SH-SY5Y (cell line): ENCODE measurements around the gene MAP3K5.

Experiments
- GATA2 ChIP-seq: IDR thresholded peaks from 2 replicates; pipeline ENCODE4 v1.6.1; 2011; ENCODE audit warnings: mild to moderate bottlenecking, low read depth, low read length
- GATA3 ChIP-seq: IDR thresholded peaks from 2 replicates; pipeline ENCODE4 v1.6.1; 2011; ENCODE audit warnings: low read depth, mild to moderate bottlenecking, low read length, moderate library complexity

- TF ChIP-seq GATA2 (no peak), GATA3 (no peak)
Measured at GRCh38 chr6:136716917-136717715, 75.2 kb downstream of the MAP3K5 start.
